ENCODE data around the gene CHST11.

The CHST11 gene

DNA sequence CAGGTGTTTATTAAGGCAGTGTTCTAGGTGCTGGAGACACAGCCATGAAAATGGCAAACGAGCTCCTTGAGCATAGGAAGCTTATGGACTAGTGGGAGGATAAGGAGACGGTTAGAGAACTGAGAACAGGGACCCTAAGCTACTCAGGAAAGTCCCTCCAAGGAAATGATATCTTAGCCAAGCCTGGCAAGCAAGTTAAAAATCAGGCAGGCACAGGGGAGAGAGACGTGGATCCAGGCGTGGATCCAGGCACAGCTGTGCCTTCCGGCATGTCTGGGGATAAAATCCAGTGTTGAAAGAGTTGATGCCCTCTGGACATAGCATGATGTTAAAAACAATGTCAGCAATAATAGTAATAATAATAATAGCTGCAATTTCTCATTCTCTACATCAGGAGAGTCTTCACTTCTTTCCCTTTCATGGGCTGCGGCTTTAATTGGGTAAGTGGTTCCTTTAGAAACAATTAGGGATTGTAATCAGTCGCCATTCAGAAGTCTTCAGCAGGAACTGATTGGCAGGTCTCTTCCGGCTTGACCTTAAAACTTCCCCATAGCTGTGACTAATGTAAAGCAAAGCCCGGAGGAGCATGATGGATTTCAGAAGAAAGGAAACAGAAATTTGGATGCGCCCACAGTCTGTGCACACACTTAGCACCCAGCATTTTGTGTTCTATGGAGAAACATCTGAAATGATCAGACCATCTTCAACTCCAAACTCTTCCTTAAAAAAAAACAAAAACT lies 271.1 kb downstream of the CHST11 start:
- no peaks in the 10 kb centered on the region for H3K36me3 ChIP-seq (ENCODE audit: control insufficient read depth in 2 of 2, insufficient read depth in 2 of 2, low read length in 2 of 2)
- H3K9me3 ChIP-seq (ENCODE audit: control insufficient read depth in 2 of 2, low read length in 2 of 2), result no peaks in the 10 kb centered on the region
- no peak overlapping the region for H3K9ac ChIP-seq (ENCODE audit: low read depth in 1 of 2, low read length in 2 of 2)
- no peak overlapping the region for H3K27ac ChIP-seq (ENCODE audit: low read depth in 2 of 2, low read length in 2 of 2)
- H3K4me1 ChIP-seq (ENCODE audit: control insufficient read depth in 2 of 2, insufficient read depth in 2 of 2, low read length in 2 of 2), result no peaks in the 10 kb centered on the region
- no peak overlapping the region for H3K4me3 ChIP-seq (ENCODE audit: low read length in 2 of 2)
- H3K27me3 ChIP-seq (ENCODE audit: control insufficient read depth in 2 of 2, insufficient read depth in 2 of 2, low read length in 2 of 2), result no peaks in the 10 kb centered on the region

DNA sequence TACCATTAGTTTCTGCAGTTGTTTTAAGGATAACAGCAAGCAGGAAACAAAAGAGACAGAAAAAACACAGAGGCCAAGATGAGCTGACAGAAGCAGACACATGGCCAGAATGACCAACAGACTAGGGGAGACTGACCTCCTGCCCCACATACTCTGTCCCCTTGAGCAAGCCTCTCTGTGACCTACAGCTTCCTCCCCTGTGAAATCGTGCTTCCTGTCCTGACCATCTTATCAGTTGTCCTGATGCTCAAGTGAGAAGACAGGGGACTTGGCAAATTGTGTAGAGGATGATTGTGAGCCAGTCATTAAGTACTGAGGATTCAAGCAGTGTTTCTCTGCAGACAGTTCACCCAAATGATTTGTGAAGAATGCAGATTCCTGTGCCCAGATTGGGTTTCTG lies 272.3 kb downstream of the CHST11 start:
- H3K9me3 ChIP-seq (ENCODE audit: control insufficient read depth in 2 of 2, low read length in 2 of 2), result no peaks in the 10 kb centered on the region
- no peak overlapping the region for H3K27ac ChIP-seq (ENCODE audit: low read depth in 2 of 2, low read length in 2 of 2)
- no peaks in the 10 kb centered on the region for H3K36me3 ChIP-seq (ENCODE audit: control insufficient read depth in 2 of 2, insufficient read depth in 2 of 2, low read length in 2 of 2)
- H3K9ac ChIP-seq (ENCODE audit: low read depth in 1 of 2, low read length in 2 of 2), result no peak overlapping the region
- H3K4me3 ChIP-seq (ENCODE audit: low read length in 2 of 2), result no peak overlapping the region
- H3K4me1 ChIP-seq (ENCODE audit: control insufficient read depth in 2 of 2, insufficient read depth in 2 of 2, low read length in 2 of 2), result no peaks in the 10 kb centered on the region
- no peaks in the 10 kb centered on the region for H3K27me3 ChIP-seq (ENCODE audit: control insufficient read depth in 2 of 2, insufficient read depth in 2 of 2, low read length in 2 of 2)

DNA sequence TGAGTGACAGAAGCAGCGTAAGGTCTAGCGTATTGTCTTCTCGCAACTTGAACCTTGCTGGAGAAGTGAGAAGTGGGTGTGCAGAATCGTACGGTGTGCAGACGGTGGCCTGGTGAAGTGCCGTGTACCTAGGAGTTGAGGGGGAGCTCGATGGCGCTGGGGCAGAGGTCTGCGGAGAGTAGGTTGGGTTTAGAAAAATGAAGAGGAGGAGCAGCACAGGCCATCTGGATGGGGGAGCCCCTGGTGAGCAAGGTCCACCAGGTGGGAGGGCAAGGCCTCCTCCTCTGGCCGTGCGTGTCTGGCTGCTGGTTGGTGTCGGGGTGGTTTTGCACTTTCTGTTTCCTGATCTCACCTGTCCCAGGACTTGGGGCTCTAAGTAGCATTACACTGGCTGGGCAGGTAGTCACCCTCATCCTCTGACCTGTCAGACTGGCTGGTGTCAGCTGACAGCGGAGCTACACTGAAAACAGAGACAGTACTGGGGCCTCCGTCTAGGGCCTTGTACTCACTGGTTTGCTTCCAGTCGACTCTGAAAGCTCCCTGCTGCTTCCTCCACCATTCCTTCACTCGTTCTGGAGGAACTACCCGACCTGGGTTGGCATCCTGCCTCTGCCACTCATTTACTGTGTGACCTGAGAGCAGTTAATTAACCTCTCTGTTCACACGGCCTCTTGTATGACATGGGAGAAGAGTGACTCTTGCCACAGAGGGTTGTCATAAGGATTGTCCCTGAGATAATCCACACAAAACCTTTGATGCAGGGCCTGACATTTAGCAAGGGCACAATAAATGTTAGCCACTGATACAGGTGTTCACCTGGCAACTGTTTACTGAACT lies 273.1 kb downstream of the CHST11 start:
- H3K36me3 ChIP-seq (ENCODE audit: control insufficient read depth in 2 of 2, insufficient read depth in 2 of 2, low read length in 2 of 2), result no peaks in the 10 kb centered on the region
- no peak overlapping the region for H3K4me3 ChIP-seq (ENCODE audit: low read length in 2 of 2)
- peak overlapping the region in 1 of 2 donors; percentile 7 for H3K27ac ChIP-seq (ENCODE audit: low read depth in 2 of 2, low read length in 2 of 2)
- H3K27me3 ChIP-seq (ENCODE audit: control insufficient read depth in 2 of 2, insufficient read depth in 2 of 2, low read length in 2 of 2), result no peaks in the 10 kb centered on the region
- H3K9me3 ChIP-seq (ENCODE audit: control insufficient read depth in 2 of 2, low read length in 2 of 2), result no peaks in the 10 kb centered on the region
- H3K4me1 ChIP-seq (ENCODE audit: control insufficient read depth in 2 of 2, insufficient read depth in 2 of 2, low read length in 2 of 2), result no peaks in the 10 kb centered on the region
- no peak overlapping the region for H3K9ac ChIP-seq (ENCODE audit: low read depth in 1 of 2, low read length in 2 of 2)

DNA sequence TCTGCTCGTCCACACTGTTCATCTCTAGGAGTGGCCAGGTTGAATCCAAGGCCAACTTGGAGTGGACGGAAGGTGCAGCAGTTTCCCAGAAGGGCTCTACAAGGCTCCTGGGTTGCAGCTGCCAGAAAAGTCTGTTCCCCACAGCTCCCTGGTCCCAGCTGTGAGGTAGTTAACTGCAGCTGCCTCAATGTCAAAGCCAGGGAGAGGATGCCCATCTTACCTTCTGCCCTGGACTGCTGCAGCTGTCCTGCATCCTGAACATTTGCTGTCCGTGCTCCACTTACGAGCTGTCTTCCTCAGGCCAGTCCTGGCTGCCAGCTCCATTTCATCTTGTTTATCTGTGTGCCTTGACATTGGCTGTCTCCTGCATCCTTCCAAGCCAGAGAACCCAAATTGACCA lies 274.0 kb downstream of the CHST11 start:
- Histone ChIP-seq H3K27ac (ENCODE audit: low read depth in 2 of 2, low read length in 2 of 2) (no peak overlapping the region), H3K4me3 (ENCODE audit: low read length in 2 of 2) (no peak overlapping the region), H3K4me1 (ENCODE audit: control insufficient read depth in 2 of 2, insufficient read depth in 2 of 2, low read length in 2 of 2) (no peaks in the 10 kb centered on the region), H3K9ac (ENCODE audit: low read depth in 1 of 2, low read length in 2 of 2) (no peak overlapping the region), H3K9me3 (ENCODE audit: control insufficient read depth in 2 of 2, low read length in 2 of 2) (no peaks in the 10 kb centered on the region), H3K36me3 (ENCODE audit: control insufficient read depth in 2 of 2, insufficient read depth in 2 of 2, low read length in 2 of 2) (no peaks in the 10 kb centered on the region), H3K27me3 (ENCODE audit: control insufficient read depth in 2 of 2, insufficient read depth in 2 of 2, low read length in 2 of 2) (no peaks in the 10 kb centered on the region)

DNA sequence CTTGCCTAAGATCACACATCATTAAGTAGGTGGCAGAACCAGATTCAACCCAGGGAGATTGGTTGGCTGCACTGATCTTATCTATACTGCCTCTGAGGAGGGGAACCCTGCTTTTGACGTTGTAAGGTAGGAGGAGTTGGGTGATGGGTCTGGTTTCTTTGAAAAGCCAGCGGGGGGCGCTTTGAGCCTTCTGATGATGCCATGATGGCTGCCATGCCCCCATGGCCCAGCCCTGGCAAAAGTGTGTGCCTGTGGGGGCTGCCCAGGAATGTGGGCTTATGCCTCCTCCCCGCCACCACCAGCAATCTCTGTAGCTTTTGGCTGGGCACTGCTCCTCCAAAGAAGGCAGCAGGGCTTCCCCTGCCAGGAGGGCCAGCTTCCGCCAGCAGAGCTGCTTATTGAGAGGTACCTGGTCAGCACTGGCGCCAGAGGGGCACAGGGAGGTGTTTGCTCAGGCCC lies 277.0 kb downstream of the CHST11 start:
- Histone ChIP-seq H3K9ac (ENCODE audit: low read depth in 1 of 2, low read length in 2 of 2) (no peak overlapping the region), H3K4me3 (ENCODE audit: low read length in 2 of 2) (no peak overlapping the region), H3K9me3 (ENCODE audit: control insufficient read depth in 2 of 2, low read length in 2 of 2) (no peaks in the 10 kb centered on the region), H3K27me3 (ENCODE audit: control insufficient read depth in 2 of 2, insufficient read depth in 2 of 2, low read length in 2 of 2) (no peaks in the 10 kb centered on the region), H3K4me1 (ENCODE audit: control insufficient read depth in 2 of 2, insufficient read depth in 2 of 2, low read length in 2 of 2) (peaks cover 0 to 2% of the 10 kb centered on the region in 2 donors), H3K27ac (ENCODE audit: low read depth in 2 of 2, low read length in 2 of 2) (no peak overlapping the region), H3K36me3 (ENCODE audit: control insufficient read depth in 2 of 2, insufficient read depth in 2 of 2, low read length in 2 of 2) (no peaks in the 10 kb centered on the region)

DNA sequence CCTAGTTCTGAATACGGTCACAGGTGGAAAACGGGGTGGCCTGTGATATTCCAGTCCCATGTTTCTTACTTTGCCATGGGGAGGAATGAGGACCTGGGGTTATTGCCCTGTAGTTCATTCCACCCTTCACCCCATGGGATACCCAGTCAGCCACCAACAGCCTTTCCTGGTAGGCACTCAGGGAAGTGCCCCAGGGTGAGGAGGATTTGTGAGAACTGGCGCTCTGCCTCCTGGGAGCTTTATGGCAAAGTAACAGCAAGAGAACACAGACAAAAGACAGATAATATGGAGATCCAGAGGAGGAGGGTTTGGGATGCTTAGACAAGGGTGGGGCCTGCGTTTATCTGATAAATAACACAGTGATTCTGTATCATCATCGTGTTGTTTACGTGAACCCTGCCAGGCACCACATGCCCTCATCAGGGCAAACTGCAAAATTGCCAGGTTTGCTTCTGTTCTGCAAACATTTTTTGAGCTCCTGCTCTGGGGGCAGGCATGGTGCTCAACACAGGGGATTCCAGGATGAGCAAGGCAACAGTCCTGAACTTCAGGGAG lies 277.9 kb downstream of the CHST11 start:
- no peaks in the 10 kb centered on the region for H3K36me3 ChIP-seq (ENCODE audit: control insufficient read depth in 2 of 2, insufficient read depth in 2 of 2, low read length in 2 of 2)
- H3K9me3 ChIP-seq (ENCODE audit: control insufficient read depth in 2 of 2, low read length in 2 of 2), result no peaks in the 10 kb centered on the region
- H3K27ac ChIP-seq (ENCODE audit: low read depth in 2 of 2, low read length in 2 of 2), result no peak overlapping the region
- no peak overlapping the region for H3K4me3 ChIP-seq (ENCODE audit: low read length in 2 of 2)
- no peak overlapping the region for H3K9ac ChIP-seq (ENCODE audit: low read depth in 1 of 2, low read length in 2 of 2)
- H3K27me3 ChIP-seq (ENCODE audit: control insufficient read depth in 2 of 2, insufficient read depth in 2 of 2, low read length in 2 of 2), result no peaks in the 10 kb centered on the region
- peaks cover 0 to 2% of the 10 kb centered on the region in 2 donors for H3K4me1 ChIP-seq (ENCODE audit: control insufficient read depth in 2 of 2, insufficient read depth in 2 of 2, low read length in 2 of 2)

DNA sequence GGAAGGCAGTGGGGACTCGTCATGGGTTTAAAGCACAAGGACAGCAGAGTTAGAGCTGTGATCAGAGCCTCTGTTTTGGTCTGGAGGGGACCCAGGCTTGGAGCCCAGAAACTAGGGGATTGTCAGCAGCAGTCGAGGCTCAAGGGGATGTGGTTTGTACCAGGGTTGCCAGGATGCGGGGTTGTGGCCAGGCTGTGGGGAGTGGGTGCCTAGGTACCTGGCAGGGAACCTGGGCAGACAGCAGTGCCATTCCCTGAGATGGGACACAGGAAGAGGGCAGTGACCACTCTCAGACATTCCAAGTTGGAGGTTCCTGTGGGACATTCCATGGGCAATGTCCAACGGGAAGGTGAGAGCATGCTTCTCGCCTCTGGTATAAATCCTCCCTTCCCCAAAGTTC lies 279.1 kb downstream of the CHST11 start:
- peaks cover 0 to 4% of the 10 kb centered on the region in 2 donors for H3K4me1 ChIP-seq (ENCODE audit: control insufficient read depth in 2 of 2, insufficient read depth in 2 of 2, low read length in 2 of 2)

DNA sequence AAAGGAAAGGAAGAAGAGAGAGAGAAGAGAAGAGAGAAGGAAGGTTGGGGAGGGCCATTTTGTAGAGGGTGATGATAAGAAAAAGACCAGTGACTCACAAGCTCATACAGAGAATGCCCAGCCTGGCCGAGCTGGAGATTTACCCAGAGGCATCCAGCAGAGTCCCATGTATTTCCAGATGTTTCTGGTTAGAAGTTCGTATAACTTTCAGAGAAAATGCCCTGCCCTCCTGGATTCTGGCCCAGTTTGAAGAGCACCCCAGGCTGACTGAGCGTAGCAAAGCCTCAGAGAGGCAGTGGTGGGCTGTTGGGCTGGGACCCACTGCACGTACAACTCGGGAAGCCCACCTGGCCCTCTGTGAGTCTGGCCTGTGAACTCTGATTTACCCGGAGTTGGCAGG lies 279.6 kb downstream of the CHST11 start:
- H3K4me1 ChIP-seq (ENCODE audit: control insufficient read depth in 2 of 2, insufficient read depth in 2 of 2, low read length in 2 of 2), result peaks cover 0 to 4% of the 10 kb centered on the region in 2 donors
- H3K27ac ChIP-seq (ENCODE audit: low read depth in 2 of 2, low read length in 2 of 2), result no peak overlapping the region
- no peak overlapping the region for H3K4me3 ChIP-seq (ENCODE audit: low read length in 2 of 2)
- no peak overlapping the region for H3K9ac ChIP-seq (ENCODE audit: low read depth in 1 of 2, low read length in 2 of 2)
- H3K36me3 ChIP-seq (ENCODE audit: control insufficient read depth in 2 of 2, insufficient read depth in 2 of 2, low read length in 2 of 2), result no peaks in the 10 kb centered on the region
- no peaks in the 10 kb centered on the region for H3K27me3 ChIP-seq (ENCODE audit: control insufficient read depth in 2 of 2, insufficient read depth in 2 of 2, low read length in 2 of 2)
- H3K9me3 ChIP-seq (ENCODE audit: control insufficient read depth in 2 of 2, low read length in 2 of 2), result no peaks in the 10 kb centered on the region

More for the DNA sequence above, 279.1 kb downstream of the CHST11 start:
- Histone ChIP-seq H3K9me3 (ENCODE audit: control insufficient read depth in 2 of 2, low read length in 2 of 2) (no peaks in the 10 kb centered on the region), H3K27me3 (ENCODE audit: control insufficient read depth in 2 of 2, insufficient read depth in 2 of 2, low read length in 2 of 2) (no peaks in the 10 kb centered on the region), H3K9ac (ENCODE audit: low read depth in 1 of 2, low read length in 2 of 2) (no peak overlapping the region), H3K36me3 (ENCODE audit: control insufficient read depth in 2 of 2, insufficient read depth in 2 of 2, low read length in 2 of 2) (no peaks in the 10 kb centered on the region), H3K4me3 (ENCODE audit: low read length in 2 of 2) (no peak overlapping the region), H3K27ac (ENCODE audit: low read depth in 2 of 2, low read length in 2 of 2) (no peak overlapping the region)

DNA sequence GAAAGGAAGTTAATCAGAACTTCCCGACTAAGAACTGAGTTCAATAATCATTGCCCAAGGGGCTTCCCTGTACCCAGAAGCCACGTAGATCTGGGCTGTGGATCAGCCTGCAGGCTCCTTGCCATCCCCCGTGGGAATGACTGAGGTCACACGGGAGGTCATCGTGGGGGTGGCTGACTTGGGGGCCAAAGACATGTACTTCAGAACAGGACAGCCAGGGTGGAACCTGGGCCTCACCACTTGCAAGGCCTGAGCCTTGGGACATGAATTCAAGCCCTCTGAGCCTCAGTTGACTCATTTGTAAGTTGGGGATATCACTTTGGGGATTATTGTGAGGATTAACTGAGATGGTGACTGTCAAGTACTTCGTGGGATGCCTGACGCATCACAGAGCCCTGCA lies 280.4 kb downstream of the CHST11 start:
- peaks cover 0 to 8% of the 10 kb centered on the region in 2 donors for H3K4me1 ChIP-seq (ENCODE audit: control insufficient read depth in 2 of 2, insufficient read depth in 2 of 2, low read length in 2 of 2)
- no peak overlapping the region for H3K27ac ChIP-seq (ENCODE audit: low read depth in 2 of 2, low read length in 2 of 2)
- H3K4me3 ChIP-seq (ENCODE audit: low read length in 2 of 2), result no peak overlapping the region
- no peaks in the 10 kb centered on the region for H3K36me3 ChIP-seq (ENCODE audit: control insufficient read depth in 2 of 2, insufficient read depth in 2 of 2, low read length in 2 of 2)
- H3K9me3 ChIP-seq (ENCODE audit: control insufficient read depth in 2 of 2, low read length in 2 of 2), result no peaks in the 10 kb centered on the region
- no peak overlapping the region for H3K9ac ChIP-seq (ENCODE audit: low read depth in 1 of 2, low read length in 2 of 2)
- no peaks in the 10 kb centered on the region for H3K27me3 ChIP-seq (ENCODE audit: control insufficient read depth in 2 of 2, insufficient read depth in 2 of 2, low read length in 2 of 2)

DNA sequence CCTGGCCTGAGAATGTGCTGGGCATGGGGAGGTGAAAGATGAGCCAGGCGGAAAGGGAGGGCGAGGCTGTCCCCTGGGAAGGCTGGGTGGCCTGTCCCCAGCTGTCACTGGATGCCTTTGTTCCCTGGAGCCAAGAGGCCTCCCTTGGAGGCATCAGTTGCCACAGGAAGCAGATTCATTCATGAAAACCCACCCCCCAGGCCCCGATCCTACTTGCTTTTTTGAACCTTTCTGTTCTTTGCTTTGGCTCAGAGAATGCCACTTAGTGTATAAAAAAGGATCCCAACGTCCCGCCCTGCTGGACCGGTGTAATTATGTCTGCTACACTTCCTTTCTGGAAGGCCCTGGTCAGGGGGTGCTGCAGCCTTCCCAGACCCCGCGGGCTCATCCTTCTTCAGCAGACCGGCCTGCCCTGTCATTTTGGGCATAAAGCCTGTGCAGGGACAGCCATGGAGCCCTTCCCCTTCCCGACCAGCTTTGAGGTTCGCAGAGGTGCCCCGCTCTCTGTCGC lies 281.1 kb downstream of the CHST11 start:
- H3K4me1 ChIP-seq (ENCODE audit: control insufficient read depth in 2 of 2, insufficient read depth in 2 of 2, low read length in 2 of 2), result peaks cover 0 to 8% of the 10 kb centered on the region in 2 donors
- no peak overlapping the region for H3K9ac ChIP-seq (ENCODE audit: low read depth in 1 of 2, low read length in 2 of 2)
- H3K36me3 ChIP-seq (ENCODE audit: control insufficient read depth in 2 of 2, insufficient read depth in 2 of 2, low read length in 2 of 2), result no peaks in the 10 kb centered on the region
- no peaks in the 10 kb centered on the region for H3K27me3 ChIP-seq (ENCODE audit: control insufficient read depth in 2 of 2, insufficient read depth in 2 of 2, low read length in 2 of 2)
- H3K9me3 ChIP-seq (ENCODE audit: control insufficient read depth in 2 of 2, low read length in 2 of 2), result no peaks in the 10 kb centered on the region
- H3K4me3 ChIP-seq (ENCODE audit: low read length in 2 of 2), result no peak overlapping the region
- H3K27ac ChIP-seq (ENCODE audit: low read depth in 2 of 2, low read length in 2 of 2), result no peak overlapping the region
